B cell (primary cell): Measurements from ENCODE around the gene EZH1.

ENCODE experiments used
- CTCF ChIP-seq: fragments of 200-600 bp; IDR thresholded peaks from one replicate; pipeline ENCODE4 v1.8.0; 2022; ENCODE audit warnings: antibody characterized with exemption, mild to moderate bottlenecking
- EZH2 ChIP-seq: IDR thresholded peaks from 2 replicates; pipeline ENCODE4 v1.6.1; 2012; ENCODE audit warnings: borderline replicate concordance, low read depth, mild to moderate bottlenecking, moderate library complexity, low read length; ENCODE audit not compliant: insufficient read depth, poor library complexity, severe bottlenecking

DNA sequence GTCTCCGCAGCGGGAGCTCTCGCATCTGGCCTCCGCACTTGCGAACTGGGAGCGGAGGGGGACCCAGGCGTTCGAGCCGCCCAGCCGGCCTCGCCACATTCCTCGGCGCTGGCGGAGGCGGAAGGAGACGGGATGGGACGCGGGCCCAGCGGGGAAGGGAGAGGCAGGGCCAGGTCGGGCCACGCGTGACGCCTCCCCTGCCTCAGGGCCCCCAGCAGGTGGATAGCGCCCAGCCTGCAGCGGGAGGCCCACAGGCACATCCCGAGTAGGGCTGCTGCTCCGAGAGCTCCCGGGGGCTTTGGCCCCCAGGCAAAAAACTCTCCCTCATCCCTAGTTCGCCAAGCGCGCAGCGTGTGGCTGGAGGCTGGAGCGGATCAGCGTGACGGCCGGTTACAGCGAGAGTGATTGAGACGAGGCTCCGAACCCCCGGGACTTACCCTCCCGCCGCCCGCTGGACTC lies 68.8 kb downstream of the EZH1 start:
- TF ChIP-seq EZH2 (peak; percentile 55), CTCF (no peak)
